NCI-H82 (cell line): Measurements from ENCODE around the gene INTS14.
"Not testable (repeated sequence)": the region's sequence is repeated elsewhere in the genome, so short reads cannot be mapped to it uniquely, and the experiment has no call there.

Experiments
- DNase-seq: peaks from one replicate; lab custom pipeline; 2025; lab: John Stamatoyannopoulos, UW

Gene INTS14

GRCh38 chr15:65630760-65631159 lies 19.8 kb upstream of the INTS14 start:
- DNase-seq: no peak

- DNase-seq: no peak
Measured at GRCh38 chr15:65629548-65629947, 18.6 kb upstream of the INTS14 start.

- peak; percentile 12 for DNase-seq
Measured at GRCh38 chr15:65626856-65627255, 15.9 kb upstream of the INTS14 start.

GRCh38 chr15:65623103-65623502 lies 12.2 kb upstream of the INTS14 start:
- no peak for DNase-seq

- DNase-seq: peak; percentile 80
Measured at GRCh38 chr15:65621638-65622037, 10.7 kb upstream of the INTS14 start, which contains the start of gene SLC24A1. Gene SLC24A1 (plus strand): TSS chr15:65621938. CDS start chr15:65624081, 2,143 bp downstream.

GRCh38 chr15:65620833-65621232 lies 9.9 kb upstream of the INTS14 start:
- DNase-seq: no peak

- peak; percentile 64 for DNase-seq
Measured at GRCh38 chr15:65619626-65620290, 8.8 kb upstream of the INTS14 start.

- no peak for DNase-seq
Measured at GRCh38 chr15:65618560-65619109, 7.7 kb upstream of the INTS14 start.

GRCh38 chr15:65615887-65616286 lies 5.0 kb upstream of the INTS14 start:
- DNase-seq: not testable (repeated sequence)

- no peak for DNase-seq
Measured at GRCh38 chr15:65612949-65613744, 2.2 kb upstream of the INTS14 start.

- peak; percentile 23 for DNase-seq
Measured at GRCh38 chr15:65612616-65612946, 1.6 kb upstream of the INTS14 start.

GRCh38 chr15:65611888-65612615 lies 1.1 kb upstream of the INTS14 start:
- DNase-seq: no peak

GRCh38 chr15:65603559-65603958 lies 7.4 kb downstream of the INTS14 start:
- DNase-seq: no peak

- no peak for DNase-seq
Measured at GRCh38 chr15:65603134-65603533, 7.8 kb downstream of the INTS14 start.

- DNase-seq: no peak
Measured at GRCh38 chr15:65599677-65600076, 11.3 kb downstream of the INTS14 start.

GRCh38 chr15:65598468-65598867 lies 12.5 kb downstream of the INTS14 start:
- DNase-seq: no peak

GRCh38 chr15:65595960-65596359 lies 15.0 kb downstream of the INTS14 start:
- DNase-seq: peak; percentile 56

GRCh38 chr15:65587094-65587493 lies 23.8 kb downstream of the INTS14 start:
- DNase-seq: no peak

GRCh38 chr15:65584241-65584640 lies 26.7 kb downstream of the INTS14 start:
- DNase-seq: no peak

- DNase-seq: no peak
Measured at GRCh38 chr15:65583701-65584100, 27.2 kb downstream of the INTS14 start.

GRCh38 chr15:65580287-65580686 lies 30.6 kb downstream of the INTS14 start:
- DNase-seq: peak; percentile 90

- DNase-seq: no peak
Measured at GRCh38 chr15:65579762-65580161, 31.2 kb downstream of the INTS14 start.
